Common myeloid progenitor, CD34-positive (primary cell): ENCODE data around the gene BMPR2.
A peak's percentile ranks its signal among the peaks of the same experiment; 100 is the strongest.
"Not testable (repeated sequence)": the region's sequence is repeated elsewhere in the genome, so short reads cannot be mapped to it uniquely, and the experiment has no call there.

ENCODE experiments used
- CTCF ChIA-PET: fragments of 350-600 bp; sonication (Branson Sonifier 250); formaldehyde crosslinking; loops from one replicate; lab custom pipeline; 2021; ENCODE audit warnings: antibody characterized with exemption; lab: Charles Lee
- POLR2A ChIA-PET: fragments of 350-600 bp; sonication (Branson Sonifier 250); formaldehyde crosslinking; loops from one replicate; lab custom pipeline; 2021; ENCODE audit warnings: antibody characterized with exemption; lab: Charles Lee
- DNase-seq, 3 donors: peaks; one replicate each; pipeline versions ENCODE4 v3.0.0 to v3.0.0-alpha.2; 2013
- H3K27ac ChIP-seq, 2 experiments: 1 replicate in 1 of 2; 2 replicates in 1 of 2; pipeline ENCODE4 v1.7.0; 2013; ENCODE audit warnings: inconsistent platforms in 2 of 2, low read length in 2 of 2, mild to moderate bottlenecking in 2 of 2, low read depth in 1 of 2, moderate library complexity in 1 of 2; ENCODE audit not compliant: severe bottlenecking in 2 of 2, insufficient read depth in 1 of 2, poor library complexity in 1 of 2
- H3K27me3 ChIP-seq, 5 experiments: replicated peaks in 2 of 5; 1 replicate in 3 of 5; 2 replicates in 2 of 5; pipeline versions ENCODE4 v1.6.1 to v1.7.0; 2013; ENCODE audit warnings: low read length in 4 of 5, mild to moderate bottlenecking in 2 of 5, moderate library complexity in 2 of 5, inconsistent platforms in 1 of 5; ENCODE audit not compliant: insufficient read depth in 5 of 5, control insufficient read depth in 4 of 5
- H3K36me3 ChIP-seq, 4 experiments: 1 replicate in 2 of 4; 2 replicates in 2 of 4; pipeline versions ENCODE4 v1.6.1 to v1.7.0; 2013; ENCODE audit warnings: low read length in 3 of 4, control low read depth in 1 of 4, mild to moderate bottlenecking in 1 of 4; ENCODE audit not compliant: control insufficient read depth in 4 of 4, insufficient read depth in 4 of 4
- H3K4me1 ChIP-seq, 4 experiments: 1 replicate in 3 of 4; 2 replicates in 1 of 4; pipeline versions ENCODE4 v1.6.1 to v1.7.1; 2013; ENCODE audit warnings: low read length in 3 of 4, mild to moderate bottlenecking in 3 of 4, control low read depth in 1 of 4, inconsistent platforms in 1 of 4, moderate library complexity in 1 of 4; ENCODE audit not compliant: control insufficient read depth in 4 of 4, insufficient read depth in 4 of 4; ENCODE audit errors: control extremely low read depth in 1 of 4
- H3K4me3 ChIP-seq, 7 experiments: 1 replicate in 4 of 7; 2 replicates in 3 of 7; pipeline versions ENCODE4 v1.5.1 to v1.7.0; 2013; ENCODE audit warnings: mild to moderate bottlenecking in 7 of 7, low read length in 6 of 7, moderate library complexity in 6 of 7, inconsistent platforms in 2 of 7, low read depth in 2 of 7, control low read depth in 1 of 7; ENCODE audit not compliant: insufficient read depth in 4 of 7, control insufficient read depth in 1 of 7; ENCODE audit errors: extremely low read depth in 1 of 7
- H3K9me3 ChIP-seq, 5 experiments: 1 replicate in 4 of 5; 2 replicates in 1 of 5; pipeline versions ENCODE4 v1.6.1 to v1.7.1; 2013; ENCODE audit warnings: low read length in 4 of 5, mild to moderate bottlenecking in 2 of 5, inconsistent platforms in 1 of 5, low read depth in 1 of 5, moderate library complexity in 1 of 5; ENCODE audit not compliant: control insufficient read depth in 4 of 5, insufficient read depth in 2 of 5; ENCODE audit errors: control extremely low read depth in 1 of 5
- WGBS: methylation state at CpG from one replicate; pipeline ENCODE4 v1.1.5; 2013; ENCODE audit not compliant: insufficient coverage; 5-methylcytosine and 5-hydroxymethylcytosine counted together

BMPR2 gene

GRCh38 chr2:202378662-202379358, 2.7 kb downstream of the BMPR2 start:
- CTCF ChIA-PET, result interaction anchor here (1.1 kb wide), 1 partner anchor 13 kb away, joined by 3 read pairs; no protein-coding TSS in a partner anchor
- WGBS, result no CpG with 5 or more reads among the region's 3 CpGs
- POLR2A ChIA-PET, result no interaction called here

GRCh38 chr2:202382684-202383083, 6.6 kb downstream of the BMPR2 start:
- no peak for DNase-seq
- no peaks in the 10 kb centered on the region for H3K9me3 ChIP-seq
- H3K4me3 ChIP-seq, result no peak overlapping the region
- CTCF ChIA-PET, result no interaction called here
- H3K36me3 ChIP-seq, result peaks cover 0 to 4% (median 0%) of the 10 kb centered on the region in 4 experiments
- no peak overlapping the region for H3K27ac ChIP-seq
- POLR2A ChIA-PET, result no interaction called here
- no CpG with 5 or more reads among the region's 2 CpGs for WGBS
- H3K4me1 ChIP-seq, result peaks cover 8 to 18% (median 13%) of the 10 kb centered on the region in 4 experiments
- H3K27me3 ChIP-seq, result no peaks in the 10 kb centered on the region

More at GRCh38 chr2:202378662-202379358, 2.7 kb downstream of the BMPR2 start:
- no peaks in the 10 kb centered on the region for H3K27me3 ChIP-seq
- H3K36me3 ChIP-seq, result peaks cover 0 to 4% (median 0%) of the 10 kb centered on the region in 4 experiments
- H3K4me3 ChIP-seq, result peak overlapping the region in 4 of 7 experiments; percentile 3 to 99 (median 95)
- no peaks in the 10 kb centered on the region for H3K9me3 ChIP-seq
- H3K4me1 ChIP-seq, result peaks cover 8 to 34% (median 23%) of the 10 kb centered on the region in 4 experiments
- H3K27ac ChIP-seq, result no peak overlapping the region
- DNase-seq, result no peak

- H3K27ac ChIP-seq, H3K36me3 ChIP-seq, H3K9me3 ChIP-seq, H3K27me3 ChIP-seq, H3K4me3 ChIP-seq, POLR2A ChIA-PET, CTCF ChIA-PET, H3K4me1 ChIP-seq, DNase-seq: not testable (repeated sequence)
- WGBS, result 95% methylated on average over 2 of the region's 12 CpGs
These were observed 10.4 kb downstream of the BMPR2 start for GRCh38 chr2:202386495-202386894.

- 94% methylated on average over 6 of the region's 8 CpGs for WGBS
- no peaks in the 10 kb centered on the region for H3K9me3 ChIP-seq
- ChIA-PET CTCF (no interaction called here), POLR2A (no interaction called here)
- H3K27me3 ChIP-seq, result no peaks in the 10 kb centered on the region
- H3K36me3 ChIP-seq, result no peaks in the 10 kb centered on the region
- H3K4me1 ChIP-seq, result peaks cover 0 to 3% (median 0%) of the 10 kb centered on the region in 4 experiments
- peak in 2 of 3 donors; percentile 28 to 59 for DNase-seq
- no peak overlapping the region for H3K27ac ChIP-seq
- H3K4me3 ChIP-seq, result no peak overlapping the region
These were observed 11.6 kb downstream of the BMPR2 start for GRCh38 chr2:202387608-202388342.

GRCh38 chr2:202400941-202401340, 24.8 kb downstream of the BMPR2 start:
- H3K36me3 ChIP-seq, result no peaks in the 10 kb centered on the region
- POLR2A ChIA-PET, result no interaction called here
- H3K9me3 ChIP-seq, result no peaks in the 10 kb centered on the region
- CTCF ChIA-PET, result no interaction called here
- H3K27me3 ChIP-seq, result no peaks in the 10 kb centered on the region
- no peak overlapping the region for H3K4me3 ChIP-seq
- H3K4me1 ChIP-seq, result no peaks in the 10 kb centered on the region
- no peak for DNase-seq
- no peak overlapping the region for H3K27ac ChIP-seq

DNA sequence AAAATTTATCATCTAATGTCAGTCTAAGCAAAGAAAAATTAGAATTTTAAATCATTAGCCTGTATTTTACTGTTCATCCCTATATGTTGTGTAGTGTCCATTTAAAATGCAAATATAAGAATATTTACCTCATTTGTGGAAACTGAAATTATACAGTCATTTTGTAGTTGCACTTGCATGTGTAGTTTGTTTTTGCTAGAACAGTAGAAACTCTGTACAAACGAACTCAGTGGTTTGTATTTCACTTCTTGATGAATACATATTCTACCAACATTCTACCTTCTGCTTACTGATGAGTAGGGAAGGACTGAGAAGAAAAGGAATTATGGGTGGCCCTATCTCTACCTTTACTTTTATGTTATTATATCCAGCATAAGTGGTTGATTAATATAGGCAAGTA, 29.7 kb downstream of the BMPR2 start:
- Histone ChIP-seq H3K4me1 (peaks cover 0 to under 1% (median under 1%) of the 10 kb centered on the region in 4 experiments), H3K9me3 (no peaks in the 10 kb centered on the region), H3K27me3 (no peaks in the 10 kb centered on the region), H3K27ac (no peak overlapping the region), H3K36me3 (no peaks in the 10 kb centered on the region), H3K4me3 (no peak overlapping the region)
- DNase-seq, result no peak
- CTCF ChIA-PET, result no interaction called here
- POLR2A ChIA-PET, result no interaction called here
- no CpG with 5 or more reads among the region's 1 CpG for WGBS

- Histone ChIP-seq H3K9me3 (no peaks in the 10 kb centered on the region), H3K36me3 (no peaks in the 10 kb centered on the region), H3K27ac (no peak overlapping the region), H3K27me3 (no peaks in the 10 kb centered on the region), H3K4me1 (peaks cover 2 to 7% (median 6%) of the 10 kb centered on the region in 4 experiments), H3K4me3 (no peak overlapping the region)
- no peak for DNase-seq
- ChIA-PET CTCF (interaction anchor here (0.7 kb wide), 1 partner anchor 1413 kb away, joined by 3 read pairs; no protein-coding TSS in a partner anchor), POLR2A (no interaction called here)
- no CpG with 5 or more reads among the region's 2 CpGs for WGBS
These were observed 30.4 kb downstream of the BMPR2 start for GRCh38 chr2:202406445-202406978.
